GM19397 (cell line): ENCODE results near the gene GSTM4.
A peak's percentile ranks its signal among the peaks of the same experiment; 100 is the strongest.
"Not testable (repeated sequence)": the region's sequence is repeated elsewhere in the genome, so short reads cannot be mapped to it uniquely, and the experiment has no call there.

Experiments used
- ATAC-seq: cut with Tn5 transposase; IDR thresholded peaks from one replicate; pipeline ENCODE4 v1.9.1; 2021; ENCODE audit warnings: mild to moderate bottlenecking, moderate library complexity; ENCODE audit not compliant: unreplicated experiment

The GSTM4 gene

GRCh38 chr1:109664671-109665070 lies 8.8 kb downstream of the GSTM4 start:
- ATAC-seq, result no peak

GRCh38 chr1:109667452-109668122 lies 11.7 kb downstream of the GSTM4 start, which contains the start of gene GSTM2:
GSTM2 (plus strand) TSS chr1:109668057; CDS start chr1:109668116, 59 bp downstream.
- peak; percentile 96 for ATAC-seq

GRCh38 chr1:109668123-109668775 lies 12.3 kb downstream of the GSTM4 start:
- ATAC-seq, result no peak

GRCh38 chr1:109669246-109669948 lies 13.5 kb downstream of the GSTM4 start:
- no peak for ATAC-seq

- ATAC-seq, result not testable (repeated sequence)
These were observed 14.0 kb downstream of the GSTM4 start for GRCh38 chr1:109669949-109670302.

- no peak for ATAC-seq
These were observed 15.2 kb downstream of the GSTM4 start for GRCh38 chr1:109671067-109671466.

GRCh38 chr1:109673861-109674260 lies 18.0 kb downstream of the GSTM4 start:
- not testable (repeated sequence) for ATAC-seq

- ATAC-seq, result not testable (repeated sequence)
These were observed 20.9 kb downstream of the GSTM4 start for GRCh38 chr1:109676683-109677381.

- ATAC-seq, result no peak
These were observed 21.6 kb downstream of the GSTM4 start for GRCh38 chr1:109677459-109677858.

GRCh38 chr1:109678637-109679036 lies 22.7 kb downstream of the GSTM4 start:
- ATAC-seq, result not testable (repeated sequence)

- ATAC-seq, result not testable (repeated sequence)
These were observed 28.9 kb downstream of the GSTM4 start for GRCh38 chr1:109684777-109685176.

GRCh38 chr1:109685399-109685798 lies 29.5 kb downstream of the GSTM4 start:
- not testable (repeated sequence) for ATAC-seq

- not testable (repeated sequence) for ATAC-seq
These were observed 30.0 kb downstream of the GSTM4 start for GRCh38 chr1:109685890-109686289.

GRCh38 chr1:109687109-109687508 lies 31.2 kb downstream of the GSTM4 start:
- not testable (repeated sequence) for ATAC-seq

- ATAC-seq, result peak; percentile 94
These were observed 32.0 kb downstream of the GSTM4 start, which contains the start of gene GSTM1 for GRCh38 chr1:109687641-109688499. GSTM1 (plus strand) TSS chr1:109687817; CDS start chr1:109687874, 57 bp downstream.

- ATAC-seq, result no peak
These were observed 34.0 kb downstream of the GSTM4 start for GRCh38 chr1:109689844-109690405.

GRCh38 chr1:109691759-109692158 lies 35.9 kb downstream of the GSTM4 start:
- no peak for ATAC-seq

GRCh38 chr1:109694400-109694799 lies 38.5 kb downstream of the GSTM4 start:
- not testable (repeated sequence) for ATAC-seq

- not testable (repeated sequence) for ATAC-seq
These were observed 39.2 kb downstream of the GSTM4 start for GRCh38 chr1:109695138-109695537.

- ATAC-seq, result no peak
These were observed 41.2 kb downstream of the GSTM4 start for GRCh38 chr1:109697066-109697465.
